Activated CD8-positive, alpha-beta memory T cell treated with anti-CD3 and anti-CD28 coated beads for 4 hours (primary cell): ENCODE data around the gene MYCBP2.
A peak's percentile ranks its signal among the peaks of the same experiment; 100 is the strongest.
"Not testable (repeated sequence)": the region's sequence is repeated elsewhere in the genome, so short reads cannot be mapped to it uniquely, and the experiment has no call there.

Source experiments
- DNase-seq, 2 donors: peaks; one replicate each; pipeline ENCODE4 v3.0.0-alpha.2; 2020; ENCODE audit warnings: low read depth in 2 of 2

MYCBP2 gene

GRCh38 chr13:77335543-77335942 is 8.6 kb upstream of the MYCBP2 start:
- no peak for DNase-seq

GRCh38 chr13:77333594-77333993 is 6.7 kb upstream of the MYCBP2 start:
- no peak for DNase-seq

GRCh38 chr13:77331421-77331820 is 4.5 kb upstream of the MYCBP2 start:
- no peak for DNase-seq

- DNase-seq = no peak
Observed at GRCh38 chr13:77329911-77330584, 3.2 kb upstream of the MYCBP2 start.

GRCh38 chr13:77329133-77329910 is 2.4 kb upstream of the MYCBP2 start:
- DNase-seq = peak; percentile 67 to 76

- no peak for DNase-seq
Observed at GRCh38 chr13:77328819-77329132, 1.9 kb upstream of the MYCBP2 start.

- no peak for DNase-seq
Observed at GRCh38 chr13:77325371-77325980, 1.4 kb downstream of the MYCBP2 start.

- DNase-seq = no peak
Observed at GRCh38 chr13:77323858-77324257, 3.0 kb downstream of the MYCBP2 start.

GRCh38 chr13:77319536-77319935 is 7.4 kb downstream of the MYCBP2 start:
- DNase-seq = no peak

- DNase-seq = no peak
Observed at GRCh38 chr13:77318741-77319140, 8.2 kb downstream of the MYCBP2 start.

- DNase-seq = no peak
Observed at GRCh38 chr13:77316430-77316829, 10.5 kb downstream of the MYCBP2 start.

GRCh38 chr13:77315509-77315908 is 11.4 kb downstream of the MYCBP2 start:
- DNase-seq = not testable (repeated sequence)

GRCh38 chr13:77313923-77314322 is 13.0 kb downstream of the MYCBP2 start:
- no peak for DNase-seq

GRCh38 chr13:77312311-77312710 is 14.6 kb downstream of the MYCBP2 start:
- no peak for DNase-seq

- no peak for DNase-seq
Observed at GRCh38 chr13:77310579-77311279, 16.2 kb downstream of the MYCBP2 start.

- DNase-seq = no peak
Observed at GRCh38 chr13:77310161-77310560, 16.7 kb downstream of the MYCBP2 start.

- DNase-seq = no peak
Observed at GRCh38 chr13:77309254-77309653, 17.6 kb downstream of the MYCBP2 start.

- no peak for DNase-seq
Observed at GRCh38 chr13:77306458-77306857, 20.4 kb downstream of the MYCBP2 start.

- no peak for DNase-seq
Observed at GRCh38 chr13:77305266-77305665, 21.6 kb downstream of the MYCBP2 start.

- no peak for DNase-seq
Observed at GRCh38 chr13:77300176-77301037, 26.5 kb downstream of the MYCBP2 start.

- no peak for DNase-seq
Observed at GRCh38 chr13:77299587-77299986, 27.3 kb downstream of the MYCBP2 start.

- DNase-seq = no peak
Observed at GRCh38 chr13:77298426-77298825, 28.5 kb downstream of the MYCBP2 start.
